MV-4-11 (cell line): Measurements from ENCODE around the gene SRP9.

ENCODE experiments used
- DNase-seq: peaks from one replicate; lab custom pipeline; 2025; lab: John Stamatoyannopoulos, UW

Gene SRP9

GRCh38 chr1:225777583-225778336 lies at the start of gene SRP9:
Gene SRP9 (plus strand): TSS chr1:225777826. CDS start chr1:225777941, 115 bp downstream.
- peak; percentile 98 for DNase-seq

DNA sequence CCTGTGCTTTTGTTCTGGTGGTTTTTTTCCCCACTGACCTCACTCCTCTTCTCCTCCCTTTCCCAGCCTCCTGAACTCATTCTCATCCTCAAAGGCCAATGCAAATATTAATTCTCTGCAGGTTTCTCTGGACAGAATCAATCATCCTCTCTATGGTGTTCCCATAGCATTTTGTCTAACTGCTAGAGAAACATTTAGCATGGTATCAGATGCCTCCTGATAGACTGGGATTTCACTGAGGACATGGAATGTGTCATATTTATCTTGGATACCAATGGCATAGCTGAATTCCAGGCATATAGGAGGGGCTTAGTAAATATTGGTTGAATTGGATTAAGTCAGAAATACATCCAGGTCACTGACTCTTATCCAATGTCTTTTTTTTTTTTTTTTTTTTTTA lies 46.1 kb upstream of the SRP9 start:
- no peak for DNase-seq

GRCh38 chr1:225733254-225733653 lies 44.4 kb upstream of the SRP9 start:
- DNase-seq = no peak

GRCh38 chr1:225735252-225736149 lies 42.1 kb upstream of the SRP9 start:
- DNase-seq = peak; percentile 4

DNA sequence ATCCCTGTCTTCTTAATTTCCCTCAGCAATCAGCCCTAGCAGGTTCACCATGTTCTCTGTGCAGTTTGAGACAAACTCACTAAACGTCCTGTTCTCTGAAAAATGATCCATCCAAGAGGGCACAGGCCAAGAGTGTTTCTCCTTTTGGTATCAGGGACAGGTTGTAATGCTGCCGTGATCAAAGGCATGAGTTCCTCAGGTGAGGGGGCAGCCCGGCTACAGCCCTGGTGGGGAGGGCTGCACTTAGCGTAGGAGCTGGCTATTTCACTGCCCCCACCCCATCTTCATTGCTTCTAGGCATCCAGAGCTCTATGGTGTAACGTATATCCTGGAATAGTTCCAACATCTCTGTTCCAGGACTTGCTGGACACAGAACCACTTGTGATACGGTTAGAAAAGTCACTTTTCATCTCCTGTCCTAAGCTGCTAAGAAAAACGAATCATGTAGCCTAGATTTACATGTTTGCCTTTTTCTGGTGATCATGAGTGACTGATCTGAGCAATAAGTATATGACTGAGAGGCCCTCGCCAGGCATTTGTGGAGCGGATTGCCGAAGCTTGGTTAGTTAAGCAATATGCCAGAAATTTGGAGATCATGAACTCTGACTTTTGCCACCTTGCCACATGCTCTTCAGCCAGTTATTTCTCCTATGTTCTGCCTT lies 41.1 kb upstream of the SRP9 start:
- DNase-seq = no peak

DNA sequence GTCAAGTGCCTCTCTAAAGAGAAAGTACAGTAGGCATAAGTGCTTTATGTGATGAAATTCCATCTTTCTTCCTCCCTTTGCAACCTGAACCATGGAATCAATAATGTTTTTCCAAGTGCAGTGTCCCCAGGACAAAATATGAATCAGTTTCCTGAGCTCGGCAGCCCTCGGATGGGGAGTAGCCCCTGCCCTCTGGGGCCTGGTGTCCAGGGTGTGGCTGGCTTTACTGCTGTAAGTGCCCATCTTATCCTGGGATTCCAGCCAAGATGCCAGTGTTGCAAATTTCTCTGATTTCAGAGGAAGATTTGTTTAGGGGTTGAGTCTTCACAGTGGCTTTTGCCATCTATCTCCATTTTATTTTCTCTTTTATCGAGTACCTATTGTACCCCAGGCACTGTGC lies 40.5 kb upstream of the SRP9 start:
- DNase-seq = no peak

GRCh38 chr1:225737866-225738265 lies 39.8 kb upstream of the SRP9 start:
- no peak for DNase-seq

DNA sequence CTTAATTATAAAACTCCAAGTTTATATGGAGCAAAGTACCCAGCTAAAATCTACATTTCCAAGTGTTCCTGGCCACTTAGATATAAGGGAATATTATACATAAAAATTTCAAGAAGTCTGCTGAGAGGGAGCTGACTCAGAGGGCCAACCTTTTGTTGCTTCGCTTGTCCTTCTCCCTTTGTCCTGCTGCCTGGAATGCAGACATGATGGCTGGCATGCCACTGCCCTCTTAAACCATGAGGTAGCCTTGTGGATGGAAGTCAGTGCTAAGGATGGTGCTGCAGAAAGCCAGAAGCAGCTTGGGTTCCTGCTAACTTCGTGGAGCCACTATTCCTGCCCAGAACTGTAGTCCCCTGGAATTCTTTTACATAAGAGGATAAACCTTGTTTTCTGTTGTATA lies 38.9 kb upstream of the SRP9 start:
- DNase-seq = no peak

GRCh38 chr1:225739542-225740107 lies 38.0 kb upstream of the SRP9 start:
- no peak for DNase-seq

- DNase-seq = no peak
Observed at GRCh38 chr1:225744745-225745144, 32.9 kb upstream of the SRP9 start.

- DNase-seq = no peak
Observed at GRCh38 chr1:225745273-225745672, 32.4 kb upstream of the SRP9 start.

- DNase-seq = no peak
Observed at GRCh38 chr1:225746361-225747179, 31.1 kb upstream of the SRP9 start.

GRCh38 chr1:225747566-225747965 lies 30.1 kb upstream of the SRP9 start:
- no peak for DNase-seq

- peak; percentile 53 for DNase-seq
Observed at GRCh38 chr1:225748529-225748928, 29.1 kb upstream of the SRP9 start.

- no peak for DNase-seq
Observed at GRCh38 chr1:225749706-225750105, 27.9 kb upstream of the SRP9 start.

DNA sequence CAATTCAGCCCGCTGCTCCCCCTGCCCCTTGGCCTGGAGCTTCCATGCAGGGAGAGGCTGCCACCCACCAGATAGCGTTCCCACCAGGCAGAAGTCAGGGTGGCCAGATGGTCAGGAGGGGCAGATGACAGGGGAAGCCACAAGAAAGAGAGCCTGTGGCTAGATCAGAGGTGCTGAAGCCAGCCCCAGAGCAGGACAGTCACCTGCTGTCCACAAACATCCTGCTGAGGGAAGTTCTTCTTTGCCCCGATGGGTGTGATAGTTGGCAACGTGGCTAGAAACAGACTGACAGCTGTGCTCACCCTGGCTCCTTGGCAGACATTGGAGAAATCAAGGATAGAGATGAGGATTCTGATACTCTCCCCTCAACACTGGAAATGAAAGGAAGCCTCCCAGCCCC lies 27.2 kb upstream of the SRP9 start:
- no peak for DNase-seq

DNA sequence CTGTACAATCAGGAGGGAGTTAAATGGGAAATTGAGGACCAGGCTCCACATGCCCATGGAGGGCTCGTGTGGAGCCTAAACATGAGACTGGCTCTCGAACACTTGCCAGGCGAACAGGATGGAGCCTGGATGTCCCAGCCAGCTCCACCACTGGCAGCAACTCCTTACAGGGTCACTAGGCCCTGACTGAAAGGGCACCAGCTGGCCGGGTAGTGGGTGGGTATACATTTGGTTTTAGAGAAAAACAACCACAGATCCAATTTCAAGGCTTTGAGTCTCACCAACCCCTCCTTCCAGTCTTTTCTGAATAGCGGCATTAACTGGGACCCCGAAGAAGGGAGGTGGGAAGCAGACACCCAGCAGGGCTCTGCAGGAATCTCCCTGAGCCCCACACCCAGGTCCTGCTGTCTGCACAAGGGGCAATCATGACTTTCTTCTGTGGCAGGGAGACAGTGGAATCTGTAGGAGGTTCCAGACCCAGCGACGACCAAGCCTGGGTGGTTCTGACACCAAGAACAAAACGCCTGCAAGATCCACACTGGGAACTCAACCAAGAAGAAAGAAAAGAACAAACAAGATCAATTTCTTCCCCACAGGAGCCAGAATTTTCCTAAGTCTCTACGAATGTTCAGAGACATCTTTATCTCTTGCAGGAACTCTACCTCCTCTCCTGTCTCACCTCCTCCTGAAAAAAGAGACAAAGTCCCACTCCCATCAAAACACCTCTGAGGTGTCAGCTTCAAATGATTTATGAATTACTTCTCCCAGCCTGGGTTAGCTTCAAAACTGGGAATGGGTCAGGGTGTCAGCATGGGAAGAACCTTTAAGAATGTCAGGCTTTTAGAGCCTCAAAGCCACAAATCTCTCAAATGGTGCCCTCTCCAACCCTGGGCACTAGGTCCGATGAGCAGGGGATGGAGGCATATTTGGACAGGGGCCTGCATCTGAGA lies 26.5 kb upstream of the SRP9 start:
- DNase-seq = no peak

GRCh38 chr1:225752245-225752644 lies 25.4 kb upstream of the SRP9 start:
- DNase-seq = no peak

GRCh38 chr1:225754940-225755641 lies 22.5 kb upstream of the SRP9 start:
- DNase-seq = peak; percentile 74
